Heart right ventricle (tissue), 16 donors: ENCODE data around the gene GCC1. TPM values are rescaled to one million over a fixed set of nuclear protein-coding genes. Genes with fewer than 3 reads are reported as not detected.

ENCODE experiments used
- ATAC-seq, 8 donors: fragments of 200-7000 bp; cut with Tn5 transposase; one replicate each; pipeline ENCODE4 v1.9.1; 2020; ENCODE audit warnings: mild to moderate bottlenecking in 8 of 8, moderate library complexity in 8 of 8, moderate number of reproducible peaks in 1 of 8
- DNase-seq, 2 donors: peaks; one replicate each; pipeline ENCODE4 v3.0.0-alpha.2; 2020
- H3K27ac ChIP-seq, 10 donors: fragments of 200-600 bp; sonication (generic) in 2 of 10; one replicate each; pipeline versions ENCODE4 v1.5.0 to v1.8.0; 2020 to 2022; ENCODE audit warnings: mild to moderate bottlenecking in 3 of 10
- H3K27me3 ChIP-seq, 7 donors: fragments of 200-600 bp; one replicate each; pipeline ENCODE4 v1.8.0; 2021 to 2022; ENCODE audit warnings: mild to moderate bottlenecking in 2 of 7
- H3K36me3 ChIP-seq, 9 donors: fragments of 200-600 bp; sonication (generic) in 1 of 9; one replicate each; pipeline versions ENCODE4 v1.5.0 to v1.8.0; 2020 to 2022; ENCODE audit warnings: mild to moderate bottlenecking in 2 of 9
- H3K4me1 ChIP-seq, 9 donors: fragments of 200-600 bp; sonication (generic) in 1 of 9; one replicate each; pipeline versions ENCODE4 v1.5.0 to v1.8.0; 2020 to 2022; ENCODE audit warnings: mild to moderate bottlenecking in 4 of 9
- H3K4me3 ChIP-seq, 10 donors: fragments of 200-600 bp; sonication (generic) in 2 of 10; one replicate each; pipeline versions ENCODE4 v1.5.0 to v1.8.0; 2020 to 2022; ENCODE audit warnings: mild to moderate bottlenecking in 7 of 10, moderate library complexity in 2 of 10
- H3K9me3 ChIP-seq, 11 donors: fragments of 200-600 bp in 10 of 11; sonication (generic) in 2 of 11; one replicate each; pipeline versions ENCODE4 v1.5.0 to v1.8.0; 2013 to 2022; ENCODE audit warnings: mild to moderate bottlenecking in 2 of 11, control low read depth in 1 of 11, moderate library complexity in 1 of 11
- WGBS, 2 donors: extraction: QIAGEN DNeasy Blood & Tissue Kit; methylation state at CpG; one replicate each; pipeline ENCODE4 v1.1.7; 2013; ENCODE audit warnings: inconsistent platforms in 1 of 2; 5-methylcytosine and 5-hydroxymethylcytosine counted together
- intact Hi-C, 10 donors: fragments of 100-400 bp; cut with DNase I; formaldehyde crosslinking; loops; one replicate each; pipeline versions ENCODE4 v1.11.1 to v1.14.2; 2022
- polyA plus RNA-seq, 2 donors: library from polyadenylated mRNA; stranded (reverse); fragments of 200-250 nt; gene quantifications; one replicate each; pipeline ENCODE4 v1.2.3, GENCODE V29; 2013
- total RNA-seq, 10 donors: library from RNA; stranded (reverse); fragmentation: NEBNext Ultra II Directional in 3 of 10; extraction: Animal tissue kit (Norgen Biotek cat#: 25700) in 3 of 10; gene quantifications; one replicate each; pipeline versions ENCODE4 v1.2.1 to v1.2.4, GENCODE V29; 2021 to 2023
- TF ChIP-seq, protein P1 (sequence below), 9 donors: fragments of 200-600 bp; sonication (generic) in 2 of 9; IDR thresholded peaks; one replicate each; pipeline versions ENCODE4 v1.5.0 to v1.8.0; 2021 to 2022; ENCODE audit warnings: antibody characterized with exemption in 9 of 9, mild to moderate bottlenecking in 5 of 9, moderate library complexity in 1 of 9
- donor health status: Arrhythmogenic right ventricular cardiomyopathy.
- donor health status: ischemic (EF 13 %, LVEDD 7.1; RV severe dilation, severe dysfunction).
- donor health status: healthy with polysubstance abuse.
- donor health status: DM: no; HTN: yes; CAD: no.
- donor health status: DM: no; HTN: no; CAD: no.
- donor health status: ischemic (EF 25% LVEDD 6.9; RV normal size, moderate dysfunction).
- donor health status: ischemic (EF 25% LVEDD 5.7; RV mildly dilated, moderate dysfunction).
- donor health status: healthy.
- donor health status: DM: yes; HTN: yes; CAD: no.
- donor health status: Ischemic cardiomyopathy.
- donor health status: ischemic (EF 35%, LVEDD 5.7; RV mildly dilated, moderate dysfunction).
- donor health status: nonischemic (EF 11% LVEDD 7.7; RV severe dilation, severe dysfunction).
- donor health status: DM: yes; HTN: yes; CAD: no.
- donor health status: PGD.
- donor health status: ischemic (EF 29% LVEDD 5.4; RV normal size, mild dysfunction).
- donor health status: nonischemic (EF 23%, LVEDD 6.1; RV moderate dilation, normal function).

Gene GCC1
- total and polyA plus RNA-seq, 12 donors, result 1.8 to 8.9 (median 7.0) TPM

DNA sequence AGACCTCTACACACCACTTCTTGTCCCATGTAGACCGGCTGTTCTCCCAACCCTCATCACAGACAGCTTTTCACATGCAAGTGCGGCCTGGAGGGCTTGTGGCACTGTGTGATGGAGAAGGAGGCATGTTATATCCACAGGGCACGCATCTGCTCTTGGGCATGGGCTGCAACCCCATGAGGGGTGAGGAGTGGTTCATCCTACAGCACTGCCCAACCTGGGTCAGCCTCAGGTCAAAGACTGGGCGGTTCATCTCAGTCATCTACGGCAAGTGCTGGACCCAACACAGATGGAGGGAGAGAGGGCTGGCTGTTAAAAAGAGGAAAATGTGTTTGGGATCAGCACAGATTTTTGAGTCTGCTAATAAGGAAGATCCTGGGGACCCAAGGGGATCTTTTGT is 10.3 kb upstream of the GCC1 start:
- intact Hi-C loops, result loop anchor here in 1 of 10 donors (10.0 kb wide), 1 partner anchor 49 kb away; no protein-coding TSS in a partner anchor
- Histone ChIP-seq H3K36me3 (peaks cover 0 to 23% (median 12%) of the 10 kb centered on the region in 9 donors), H3K27ac (no peak overlapping the region), H3K27me3 (no peaks in the 10 kb centered on the region), H3K9me3 (no peaks in the 10 kb centered on the region), H3K4me1 (peaks cover 0 to 10% (median 0%) of the 10 kb centered on the region in 9 donors), H3K4me3 (no peak overlapping the region)
- TF ChIP-seq, protein P1, sequence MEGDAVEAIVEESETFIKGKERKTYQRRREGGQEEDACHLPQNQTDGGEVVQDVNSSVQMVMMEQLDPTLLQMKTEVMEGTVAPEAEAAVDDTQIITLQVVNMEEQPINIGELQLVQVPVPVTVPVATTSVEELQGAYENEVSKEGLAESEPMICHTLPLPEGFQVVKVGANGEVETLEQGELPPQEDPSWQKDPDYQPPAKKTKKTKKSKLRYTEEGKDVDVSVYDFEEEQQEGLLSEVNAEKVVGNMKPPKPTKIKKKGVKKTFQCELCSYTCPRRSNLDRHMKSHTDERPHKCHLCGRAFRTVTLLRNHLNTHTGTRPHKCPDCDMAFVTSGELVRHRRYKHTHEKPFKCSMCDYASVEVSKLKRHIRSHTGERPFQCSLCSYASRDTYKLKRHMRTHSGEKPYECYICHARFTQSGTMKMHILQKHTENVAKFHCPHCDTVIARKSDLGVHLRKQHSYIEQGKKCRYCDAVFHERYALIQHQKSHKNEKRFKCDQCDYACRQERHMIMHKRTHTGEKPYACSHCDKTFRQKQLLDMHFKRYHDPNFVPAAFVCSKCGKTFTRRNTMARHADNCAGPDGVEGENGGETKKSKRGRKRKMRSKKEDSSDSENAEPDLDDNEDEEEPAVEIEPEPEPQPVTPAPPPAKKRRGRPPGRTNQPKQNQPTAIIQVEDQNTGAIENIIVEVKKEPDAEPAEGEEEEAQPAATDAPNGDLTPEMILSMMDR (IDR thresholded peaks at IDR 0.05), result no peak
- DNase-seq (no peak), ATAC-seq (no peak)
- 95 to 96% methylated on average over 5 of the region's 5 CpGs for WGBS, 2 donors

DNA sequence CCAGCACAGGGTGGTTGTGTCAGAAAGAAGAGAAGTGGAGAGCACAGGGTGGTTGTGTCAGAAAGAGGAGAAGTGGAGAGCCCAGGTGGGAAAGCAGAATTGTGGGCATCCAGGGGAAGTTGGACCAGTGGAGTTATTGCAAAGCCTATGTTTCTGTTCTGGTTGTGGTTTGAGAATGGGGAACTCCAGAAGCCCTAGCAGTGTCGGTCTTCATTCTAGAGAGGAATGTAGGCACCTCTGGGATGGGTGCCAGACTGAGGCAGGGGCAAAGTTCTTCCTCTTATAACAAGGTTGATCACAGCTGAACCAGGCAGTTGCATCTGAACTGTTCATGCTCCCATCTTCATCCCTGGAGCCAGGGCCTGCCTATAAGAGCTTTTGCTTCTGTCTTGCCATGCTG is 9.1 kb upstream of the GCC1 start:
- Histone ChIP-seq H3K27ac (no peak overlapping the region), H3K4me1 (peaks cover 1 to 18% (median 6%) of the 10 kb centered on the region in 9 donors), H3K27me3 (no peaks in the 10 kb centered on the region), H3K4me3 (no peak overlapping the region), H3K9me3 (no peaks in the 10 kb centered on the region), H3K36me3 (peaks cover 0 to 33% (median 18%) of the 10 kb centered on the region in 9 donors)
- WGBS, 2 donors, result 50 to 79% methylated on average over 1 of the region's 1 CpG
- TF ChIP-seq, protein P1 (IDR thresholded peaks at IDR 0.05), result no peak
- DNase-seq (no peak), ATAC-seq (peak in 4 of 8 donors; percentile 14 to 24 (median 17))
- intact Hi-C loops, result loop anchor here in 1 of 10 donors (10.0 kb wide), 1 partner anchor 50 kb away; no protein-coding TSS in a partner anchor

DNA sequence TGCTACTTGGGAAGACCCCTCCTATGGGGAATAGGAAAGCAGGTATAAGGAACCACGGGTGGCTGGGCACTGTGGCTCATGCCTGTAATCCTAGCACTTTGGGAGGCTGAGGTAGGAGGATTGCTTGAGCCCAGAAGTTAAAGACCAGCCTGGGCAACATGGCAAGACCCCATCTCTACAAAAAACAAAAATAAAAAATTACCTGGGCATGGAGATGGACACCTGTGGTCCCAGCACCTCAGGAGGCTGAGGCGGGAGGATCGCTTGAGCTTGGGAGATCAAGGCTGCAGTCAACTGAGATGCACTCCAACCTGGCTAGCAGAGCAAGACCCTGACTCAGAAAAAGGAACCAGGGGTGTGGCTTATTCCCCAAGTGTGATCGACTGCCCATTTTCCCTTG is 7.2 kb upstream of the GCC1 start:
- 78 to 81% methylated on average over 4 of the region's 4 CpGs for WGBS, 2 donors
- Histone ChIP-seq H3K4me1 (peaks cover 4 to 29% (median 18%) of the 10 kb centered on the region in 9 donors), H3K27ac (no peak overlapping the region), H3K27me3 (no peaks in the 10 kb centered on the region), H3K9me3 (no peaks in the 10 kb centered on the region), H3K36me3 (peaks cover 0 to 33% (median 18%) of the 10 kb centered on the region in 9 donors), H3K4me3 (no peak overlapping the region)
- TF ChIP-seq, protein P1 (IDR thresholded peaks at IDR 0.05), result no peak
- ATAC-seq, result no peak
- no peak for DNase-seq
- intact Hi-C loops, result loop anchor here in 1 of 10 donors (10.0 kb wide), 1 partner anchor 52 kb away; no protein-coding TSS in a partner anchor

DNA sequence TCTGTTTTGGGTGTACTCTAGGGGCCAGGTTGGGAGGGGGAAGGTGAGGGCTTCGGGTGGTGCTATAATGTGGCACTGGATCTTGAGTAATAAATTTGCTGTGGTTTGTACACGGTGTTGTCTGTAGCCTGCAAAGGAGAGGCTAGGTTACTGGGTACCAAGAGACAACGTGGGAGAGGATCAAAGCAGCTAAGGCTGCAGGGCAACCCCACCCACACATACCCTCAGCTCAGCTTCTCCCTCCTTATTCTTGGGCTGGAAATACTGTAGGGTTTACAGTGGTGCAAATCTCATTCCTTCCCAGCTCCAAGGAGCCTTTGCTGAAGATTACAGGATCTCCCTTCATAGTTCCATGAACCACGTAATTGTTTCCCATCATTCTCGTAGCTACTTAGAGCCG is 6.2 kb upstream of the GCC1 start:
- ATAC-seq (no peak), DNase-seq (no peak)
- Histone ChIP-seq H3K4me1 (peaks cover 4 to 33% (median 20%) of the 10 kb centered on the region in 9 donors), H3K9me3 (no peaks in the 10 kb centered on the region), H3K36me3 (peaks cover 0 to 33% (median 18%) of the 10 kb centered on the region in 9 donors), H3K27me3 (no peaks in the 10 kb centered on the region), H3K27ac (no peak overlapping the region), H3K4me3 (no peak overlapping the region)
- 87 to 88% methylated on average over 6 of the region's 6 CpGs for WGBS, 2 donors
- intact Hi-C loops, result loop anchor here in 1 of 10 donors (10.0 kb wide), 1 partner anchor 53 kb away; no protein-coding TSS in a partner anchor
- TF ChIP-seq, protein P1 (IDR thresholded peaks at IDR 0.05), result no peak
